OCI-LY7 (cell line): ENCODE data around the gene KCNQ5. TPM values are rescaled to one million over a fixed set of nuclear protein-coding genes. Genes with fewer than 3 reads are reported as not detected.

ENCODE experiments used
- BruUV-seq: library from RNA; stranded (reverse); fragments of 400-500 nt; replicated peaks from 2 replicates; lab custom pipeline; 2021; lab: Mats Ljungman, UMichigan
- CTCF ChIA-PET: fragments of 300-600 bp; sonication (Branson Sonifier 250); formaldehyde crosslinking; loops from one replicate; lab custom pipeline; 2022; ENCODE audit warnings: antibody characterized with exemption; ENCODE audit not compliant: unreplicated experiment; lab: Charles Lee
- POLR2A ChIA-PET: fragments of 300-600 bp; sonication (Branson Sonifier 250); formaldehyde crosslinking; loops from one replicate; lab custom pipeline; 2022; ENCODE audit warnings: antibody characterized with exemption; lab: Charles Lee
- DNase-seq: peaks from one replicate; pipeline ENCODE4 v3.0.0-alpha.2; 2015; ENCODE audit warnings: low spot score
- H2AFZ ChIP-seq: fragments of 200-600 bp; sonication (generic), shearing (Covaris generic); 2 replicates; pipeline ENCODE4 v1.6.1; 2014; ENCODE audit warnings: mild to moderate bottlenecking, antibody characterized with exemption, low read length, moderate library complexity
- H3K27ac ChIP-seq: fragments of 200-600 bp; sonication (generic); 2 replicates; pipeline ENCODE4 v1.5.1; 2014; ENCODE audit warnings: mixed run types, low read depth, mild to moderate bottlenecking, moderate library complexity, low read length, inconsistent platforms; ENCODE audit not compliant: poor library complexity, severe bottlenecking
- H3K36me3 ChIP-seq: fragments of 200-600 bp; sonication (generic); 2 replicates; pipeline ENCODE4 v1.6.1; 2014; ENCODE audit warnings: mild to moderate bottlenecking, antibody characterized with exemption, low read length, moderate library complexity, mixed read lengths; ENCODE audit not compliant: insufficient read depth
- H3K4me1 ChIP-seq: fragments of 200-600 bp; sonication (generic); 2 replicates; pipeline ENCODE4 v1.5.1; 2014; ENCODE audit warnings: mild to moderate bottlenecking, low read length; ENCODE audit not compliant: insufficient read depth, poor library complexity, severe bottlenecking
- H3K4me2 ChIP-seq: fragments of 200-600 bp; sonication (generic); 2 replicates; pipeline ENCODE4 v1.6.1; 2014; ENCODE audit warnings: mild to moderate bottlenecking, low read length
- H3K4me3 ChIP-seq: fragments of 200-600 bp; sonication (generic); 2 replicates; pipeline ENCODE4 v1.5.1; 2014; ENCODE audit warnings: mild to moderate bottlenecking, low read depth, low read length; ENCODE audit not compliant: poor library complexity, severe bottlenecking
- H3K79me2 ChIP-seq: fragments of 200-600 bp; sonication (generic); 2 replicates; pipeline ENCODE4 v1.6.1; 2016; ENCODE audit warnings: low read depth, mild to moderate bottlenecking, low read length, moderate library complexity, mixed read lengths; ENCODE audit not compliant: insufficient read depth
- H3K9me2 ChIP-seq: fragments of 200-600 bp; sonication (generic); 2 replicates; pipeline ENCODE4 v1.6.1; 2016; ENCODE audit warnings: mild to moderate bottlenecking, low read length, mixed read lengths; ENCODE audit not compliant: insufficient read depth
- H3K9me3 ChIP-seq: fragments of 200-600 bp; sonication (generic); 2 replicates; pipeline ENCODE4 v1.6.1; 2014; ENCODE audit warnings: mild to moderate bottlenecking, mixed run types, low read length, mixed read lengths
- H4K20me1 ChIP-seq: fragments of 200-600 bp; sonication (generic); 2 replicates; pipeline ENCODE4 v1.6.1; 2014; ENCODE audit warnings: mild to moderate bottlenecking, antibody characterized with exemption, low read length, moderate library complexity, mixed read lengths; ENCODE audit not compliant: insufficient read depth
- CTCF ChIP-seq: fragments of 200-600 bp; sonication (generic); conservative IDR thresholded peaks from 2 replicates; pipeline ENCODE4 v1.5.1; 2014; ENCODE audit warnings: mild to moderate bottlenecking, antibody characterized with exemption, low read length, moderate library complexity, mixed read lengths
- EZH2phosphoT487 ChIP-seq: fragments of 200-600 bp; sonication (generic); IDR thresholded peaks from 2 replicates; pipeline ENCODE4 v1.6.1; 2018; ENCODE audit warnings: low read depth, borderline replicate concordance, mild to moderate bottlenecking, mixed run types, antibody characterized with exemption, low read length, moderate library complexity, mixed read lengths
- intact Hi-C: fragments of 100-400 bp; cut with micrococcal nuclease; formaldehyde crosslinking; loops from one replicate; pipeline ENCODE4 v1.10.0; 2022; ENCODE audit not compliant: unreplicated experiment
- total RNA-seq, 2 experiments: library from RNA; depleted of rRNA in 1 of 2; stranded (reverse); fragments of >200 nt in 1 of 2; shearing (Covaris generic) in 1 of 2; gene quantifications; 2 replicates each; pipeline ENCODE4 v1.2.3, GENCODE V29; 2014 to 2022

KCNQ5 gene
- total RNA-seq, 2 experiments from 2014 or later = 26.1 to 29.7 TPM

- Histone ChIP-seq H4K20me1 (no peaks in the 10 kb centered on the region), H3K36me3 (no peaks in the 10 kb centered on the region), H3K9me2 (no peaks in the 10 kb centered on the region), H3K27ac (no peak overlapping the region), H2AFZ (no peak overlapping the region), H3K79me2 (no peaks in the 10 kb centered on the region), H3K4me1 (no peaks in the 10 kb centered on the region), H3K4me3 (no peak overlapping the region), H3K9me3 (no peaks in the 10 kb centered on the region), H3K4me2 (no peak overlapping the region)
- intact Hi-C loops = no loop called here
- no peak for DNase-seq
- ChIA-PET CTCF (no interaction called here), POLR2A (interaction anchor here (0.6 to 0.9 kb wide), 2 partner anchors 8 to 131 kb away, joined by 3 to 4 read pairs; no protein-coding TSS in a partner anchor)
- TF ChIP-seq CTCF (no peak), EZH2phosphoT487 (no peak)
- BruUV-seq = no TSS peak
Measured at GRCh38 chr6:73104921-73105320, 483.1 kb downstream of the KCNQ5 start.

GRCh38 chr6:73107016-73107415, 485.2 kb downstream of the KCNQ5 start:
- H3K4me3 ChIP-seq = no peak overlapping the region
- H3K79me2 ChIP-seq = no peaks in the 10 kb centered on the region
- no peak overlapping the region for H3K27ac ChIP-seq
- H4K20me1 ChIP-seq = no peaks in the 10 kb centered on the region
- H3K9me3 ChIP-seq = no peaks in the 10 kb centered on the region
- CTCF ChIA-PET = no interaction called here
- BruUV-seq = no TSS peak
- no peak for DNase-seq
- no peak overlapping the region for H2AFZ ChIP-seq
- no peak overlapping the region for H3K4me2 ChIP-seq
- H3K36me3 ChIP-seq = peaks cover 5% of the 10 kb centered on the region; the same call in 1 of the 2 replicates
- intact Hi-C loops = no loop called here
- POLR2A ChIA-PET = no interaction called here
- no peaks in the 10 kb centered on the region for H3K4me1 ChIP-seq
- no peaks in the 10 kb centered on the region for H3K9me2 ChIP-seq
- TF ChIP-seq CTCF (no peak), EZH2phosphoT487 (no peak)

- no peaks in the 10 kb centered on the region for H3K79me2 ChIP-seq
- no peaks in the 10 kb centered on the region for H3K4me1 ChIP-seq
- H3K27ac ChIP-seq = no peak overlapping the region
- H3K4me3 ChIP-seq = no peak overlapping the region
- no peaks in the 10 kb centered on the region for H4K20me1 ChIP-seq
- H3K4me2 ChIP-seq = no peak overlapping the region
- TF ChIP-seq CTCF (no peak), EZH2phosphoT487 (no peak)
- no peak overlapping the region for H2AFZ ChIP-seq
- no peak for DNase-seq
- no peaks in the 10 kb centered on the region for H3K9me2 ChIP-seq
- ChIA-PET CTCF (no interaction called here), POLR2A (interaction anchor here (1.3 kb wide), 1 partner anchor 22 kb away, joined by 3 read pairs; no protein-coding TSS in a partner anchor)
- no TSS peak for BruUV-seq
- intact Hi-C loops = no loop called here
- H3K9me3 ChIP-seq = no peaks in the 10 kb centered on the region
- peaks cover 13% of the 10 kb centered on the region for H3K36me3 ChIP-seq
Measured at GRCh38 chr6:73108949-73109348, 487.1 kb downstream of the KCNQ5 start.
